ENCODE measurements around the gene EIF5A.

DNA sequence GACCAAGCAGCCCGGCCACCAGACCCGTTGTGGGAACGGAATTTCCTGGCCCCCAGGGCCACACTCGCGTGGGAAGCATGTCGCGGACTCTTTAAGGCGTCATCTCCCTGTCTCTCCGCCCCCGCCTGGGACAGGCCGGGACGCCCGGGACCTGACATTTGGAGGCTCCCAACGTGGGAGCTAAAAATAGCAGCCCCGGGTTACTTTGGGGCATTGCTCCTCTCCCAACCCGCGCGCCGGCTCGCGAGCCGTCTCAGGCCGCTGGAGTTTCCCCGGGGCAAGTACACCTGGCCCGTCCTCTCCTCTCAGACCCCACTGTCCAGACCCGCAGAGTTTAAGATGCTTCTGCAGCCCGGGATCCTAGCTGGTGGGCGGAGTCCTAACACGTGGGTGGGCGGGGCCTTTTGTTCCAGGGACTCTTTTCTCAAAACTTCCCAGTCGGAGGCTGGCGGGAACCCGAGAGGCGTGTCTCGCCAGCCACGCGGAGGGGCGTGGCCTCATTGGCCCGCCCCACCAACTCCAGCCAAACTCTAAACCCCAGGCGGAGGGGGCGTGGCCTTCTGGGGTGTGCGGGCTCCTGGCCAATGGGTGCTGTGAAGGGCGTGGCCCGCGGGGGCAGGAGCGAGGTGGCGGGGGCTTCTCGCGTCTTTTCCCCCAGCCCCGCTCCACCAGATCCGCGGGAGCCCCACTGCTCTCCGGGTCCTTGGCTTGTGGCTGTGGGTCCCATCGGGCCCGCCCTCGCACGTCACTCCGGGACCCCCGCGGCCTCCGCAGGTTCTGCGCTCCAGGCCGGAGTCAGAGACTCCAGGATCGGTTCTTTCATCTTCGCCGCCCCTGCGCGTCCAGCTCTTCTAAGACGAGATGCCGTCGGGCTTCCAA is 26.1 kb upstream of the EIF5A start, which contains the start of gene SLC2A4:
- TF ChIP-seq CTCF (IDR thresholded peaks at IDR 0.05) = no peak
- TF ChIP-seq POLR2A (IDR thresholded peaks at IDR 0.05) = no peak
